MV-4-11 (cell line): ENCODE measurements around the gene TSPAN13.
"Not testable (repeated sequence)": the region's sequence is repeated elsewhere in the genome, so short reads cannot be mapped to it uniquely, and the experiment has no call there.

Source experiments
- DNase-seq: peaks from one replicate; lab custom pipeline; 2025; lab: John Stamatoyannopoulos, UW

TSPAN13 gene

DNA sequence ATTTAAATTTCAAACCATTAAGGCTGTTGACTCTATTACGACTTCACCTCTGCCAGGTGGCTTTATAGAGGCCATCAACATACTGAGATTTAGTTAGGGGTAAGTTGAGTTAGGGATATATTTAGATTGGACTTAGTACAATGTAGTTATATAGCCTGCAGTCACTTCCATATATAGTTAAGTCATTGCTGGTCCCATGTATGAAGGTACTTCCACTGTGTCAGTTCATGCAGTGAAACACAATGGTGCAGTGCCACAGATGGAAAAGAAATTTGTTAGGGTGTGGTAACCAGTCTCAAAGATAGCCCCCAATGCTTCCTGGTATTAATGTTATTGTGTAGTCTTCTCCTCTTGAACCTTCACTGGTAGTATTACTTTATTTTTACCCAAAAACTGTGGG is 12.6 kb upstream of the TSPAN13 start:
- no peak for DNase-seq

- peak; percentile 6 for DNase-seq
Observed at GRCh38 chr7:16741676-16742075, 11.9 kb upstream of the TSPAN13 start.

- DNase-seq, result no peak
Observed at GRCh38 chr7:16742547-16742946, 11.0 kb upstream of the TSPAN13 start.

DNA sequence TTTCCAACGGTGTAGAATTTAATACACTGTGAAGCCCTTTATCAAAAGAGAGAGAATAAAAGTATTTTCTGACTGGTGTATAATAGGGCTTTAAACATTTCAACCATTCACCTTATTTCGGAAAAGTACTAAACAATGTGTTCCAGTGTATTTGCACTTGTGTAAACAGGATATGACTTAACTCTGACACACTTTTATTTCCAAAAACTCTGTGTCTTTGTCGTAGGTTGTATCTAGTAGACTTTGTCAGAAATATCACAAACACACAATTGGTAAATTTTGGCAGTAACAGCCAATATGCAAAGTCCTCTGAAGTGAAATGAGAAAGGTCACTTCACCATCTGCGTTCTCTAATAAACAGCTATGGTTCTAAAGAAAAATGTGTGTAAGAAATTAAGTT is 10.3 kb upstream of the TSPAN13 start:
- no peak for DNase-seq

- DNase-seq, result peak; percentile 43
Observed at GRCh38 chr7:16744518-16745250, 8.9 kb upstream of the TSPAN13 start.

- no peak for DNase-seq
Observed at GRCh38 chr7:16745645-16746044, 7.9 kb upstream of the TSPAN13 start.

- no peak for DNase-seq
Observed at GRCh38 chr7:16747102-16747501, 6.5 kb upstream of the TSPAN13 start.

DNA sequence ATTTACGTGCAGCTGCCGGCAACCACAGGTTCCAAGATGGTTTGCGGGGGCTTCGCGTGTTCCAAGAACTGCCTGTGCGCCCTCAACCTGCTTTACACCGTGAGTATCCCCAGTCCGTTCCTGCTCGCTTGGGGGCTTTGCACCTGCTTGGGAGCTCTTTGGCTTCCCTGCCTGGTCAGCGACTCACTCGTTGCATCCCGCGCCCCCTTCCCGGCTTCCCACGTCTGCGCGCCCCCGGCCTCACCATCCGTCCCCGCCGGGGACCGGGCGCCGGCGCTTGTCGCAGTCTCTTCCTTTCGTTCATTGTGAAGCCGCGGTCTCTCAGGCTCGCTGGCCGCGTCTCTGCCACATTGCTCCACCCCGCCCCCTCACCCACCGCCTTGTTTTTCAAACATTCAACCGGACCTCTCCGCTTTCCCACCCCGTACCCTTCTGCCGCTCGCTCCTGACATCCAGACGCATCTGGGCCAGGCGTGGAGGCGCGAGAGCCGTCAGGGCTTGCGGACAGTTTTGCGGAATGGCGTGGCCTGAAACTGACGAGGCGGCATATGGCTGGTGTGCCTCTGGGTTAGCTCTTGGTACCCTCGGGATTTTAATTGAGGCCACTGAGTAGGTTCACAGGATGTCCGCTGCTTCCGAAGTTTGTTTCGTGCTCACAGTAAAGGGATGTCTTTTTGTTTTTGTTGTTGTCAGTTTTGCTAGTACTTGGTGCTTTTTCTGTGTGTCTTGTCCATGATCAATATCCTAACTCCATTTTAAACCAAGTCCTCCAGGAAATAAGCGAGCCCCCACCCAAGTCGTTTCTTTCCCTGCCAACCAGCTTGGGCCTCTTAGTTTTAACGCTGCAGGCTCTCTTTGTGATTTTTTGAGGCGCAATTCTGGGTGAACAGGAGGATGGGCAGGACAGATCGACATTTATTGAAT is 639 bp downstream of the TSPAN13 start:
- DNase-seq, result no peak

DNA sequence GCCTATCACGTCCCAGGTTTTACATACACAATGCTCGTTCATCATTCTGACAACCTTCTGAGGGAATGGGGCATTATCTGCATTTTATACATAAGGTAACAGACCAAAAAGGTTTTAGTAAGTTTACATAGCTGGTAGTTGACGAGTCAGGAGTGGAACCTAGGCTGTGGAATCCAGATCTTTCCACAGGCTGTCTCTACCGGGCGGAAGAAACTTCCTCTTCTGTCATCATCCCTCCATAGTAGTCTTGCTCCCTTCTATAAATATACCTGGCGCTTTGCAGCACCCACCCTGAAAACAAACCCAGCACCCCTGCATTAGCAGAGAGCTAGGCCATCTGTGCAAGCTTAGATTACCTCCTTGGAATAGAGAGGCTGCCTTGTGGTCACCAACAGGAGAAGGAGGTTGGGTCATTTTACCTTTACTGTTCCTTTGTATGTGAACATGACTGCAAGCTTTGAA is 1.3 kb downstream of the TSPAN13 start:
- no peak for DNase-seq

DNA sequence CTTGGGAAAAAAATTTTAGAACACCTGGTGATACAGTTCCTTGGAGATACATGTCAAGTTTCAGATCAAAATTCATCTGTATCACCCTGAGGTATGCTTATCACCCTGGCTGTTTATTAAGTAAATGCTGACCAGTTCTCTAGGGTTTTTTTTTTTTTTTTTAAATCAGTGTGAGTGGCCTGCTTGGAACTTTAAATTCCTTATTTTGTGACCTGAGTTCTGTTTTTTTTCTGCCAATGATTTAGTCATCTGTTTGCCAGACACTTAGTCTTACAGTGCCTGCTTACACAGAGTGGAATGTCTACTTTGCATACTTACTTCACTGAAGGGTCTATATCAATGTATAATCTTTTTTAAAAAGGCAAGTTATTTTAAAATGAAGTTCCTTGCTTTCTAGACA is 1.8 kb downstream of the TSPAN13 start:
- no peak for DNase-seq

DNA sequence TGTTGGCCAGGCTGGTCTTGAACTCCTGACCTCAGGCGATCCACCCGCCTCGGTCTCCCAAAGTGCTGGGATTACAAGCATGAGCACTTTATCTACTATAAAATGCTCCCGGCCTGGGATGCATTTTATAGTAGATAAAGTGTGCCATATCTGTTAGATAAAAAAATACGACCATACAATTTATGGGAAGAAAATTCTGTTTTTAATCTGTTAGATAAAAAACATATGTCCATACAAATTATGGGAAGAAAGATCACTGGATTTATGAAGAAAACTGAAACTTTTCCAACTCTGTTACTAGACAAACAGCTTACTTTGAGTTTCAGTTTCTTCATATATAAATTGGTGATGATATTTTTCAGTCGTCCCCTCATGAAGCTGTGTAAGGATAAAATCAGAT is 4.5 kb downstream of the TSPAN13 start:
- no peak for DNase-seq

GRCh38 chr7:16758631-16759611 is 5.4 kb downstream of the TSPAN13 start:
- no peak for DNase-seq

DNA sequence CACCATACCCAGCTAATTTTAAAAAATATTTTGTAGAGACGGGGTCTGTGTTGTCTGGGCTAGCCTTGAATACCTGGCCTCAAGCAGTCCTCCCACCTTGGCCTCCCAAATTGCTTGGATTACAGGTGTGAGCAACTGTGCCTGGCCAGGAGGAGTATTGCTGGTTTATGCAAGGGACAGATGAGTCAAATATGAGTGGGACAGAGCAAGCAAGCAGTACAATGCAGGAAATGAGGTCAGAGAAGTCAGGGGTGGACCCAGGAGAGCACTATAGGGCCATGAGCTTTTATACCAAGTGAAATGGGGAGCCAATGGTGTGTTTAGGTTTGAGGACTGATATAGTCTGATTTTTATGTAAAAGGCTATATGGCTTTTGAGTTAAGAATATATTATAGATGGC is 6.3 kb downstream of the TSPAN13 start:
- DNase-seq, result no peak

DNA sequence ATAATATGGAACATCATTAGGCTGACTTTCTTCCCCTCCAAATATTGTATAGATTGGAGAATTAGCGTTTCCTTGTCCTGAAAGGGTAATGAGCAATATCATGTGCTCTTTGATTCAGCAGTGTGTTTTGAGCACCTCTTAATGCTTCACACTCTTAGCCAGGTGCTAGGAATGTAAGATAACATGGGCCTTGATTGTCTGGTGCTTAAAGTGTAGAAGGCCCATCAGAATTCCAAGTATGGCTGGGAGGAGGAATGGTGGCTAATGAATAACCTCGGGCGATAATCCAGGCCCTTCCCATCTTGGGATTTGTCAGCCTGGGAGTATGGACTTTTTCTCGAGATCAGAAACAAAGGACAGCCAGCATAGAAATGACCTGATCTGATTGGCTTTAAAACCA is 8.6 kb downstream of the TSPAN13 start:
- DNase-seq, result no peak

DNA sequence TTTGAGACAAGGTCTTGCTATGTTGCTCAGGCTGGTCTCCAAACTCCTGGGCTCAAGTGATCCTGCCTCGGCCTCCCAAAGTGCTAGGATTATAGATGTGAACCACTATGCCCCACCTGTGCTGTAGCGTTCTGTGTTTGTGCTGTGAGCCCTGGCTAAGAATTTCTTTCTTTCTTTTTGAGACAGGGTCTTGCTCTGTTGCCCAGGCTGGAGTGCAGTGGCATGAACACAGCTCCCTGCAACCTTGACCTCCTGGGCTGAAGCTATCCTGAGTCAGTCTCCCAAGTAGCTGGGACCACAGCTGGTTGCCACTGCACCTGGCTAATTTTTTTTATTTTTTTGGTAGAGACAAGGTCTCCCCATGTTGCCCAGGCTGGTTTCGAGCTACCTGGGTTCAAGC is 11.4 kb downstream of the TSPAN13 start:
- DNase-seq, result no peak

- DNase-seq, result no peak
Observed at GRCh38 chr7:16765436-16765859, 11.9 kb downstream of the TSPAN13 start.

GRCh38 chr7:16769994-16770393 is 16.4 kb downstream of the TSPAN13 start:
- DNase-seq, result not testable (repeated sequence)

DNA sequence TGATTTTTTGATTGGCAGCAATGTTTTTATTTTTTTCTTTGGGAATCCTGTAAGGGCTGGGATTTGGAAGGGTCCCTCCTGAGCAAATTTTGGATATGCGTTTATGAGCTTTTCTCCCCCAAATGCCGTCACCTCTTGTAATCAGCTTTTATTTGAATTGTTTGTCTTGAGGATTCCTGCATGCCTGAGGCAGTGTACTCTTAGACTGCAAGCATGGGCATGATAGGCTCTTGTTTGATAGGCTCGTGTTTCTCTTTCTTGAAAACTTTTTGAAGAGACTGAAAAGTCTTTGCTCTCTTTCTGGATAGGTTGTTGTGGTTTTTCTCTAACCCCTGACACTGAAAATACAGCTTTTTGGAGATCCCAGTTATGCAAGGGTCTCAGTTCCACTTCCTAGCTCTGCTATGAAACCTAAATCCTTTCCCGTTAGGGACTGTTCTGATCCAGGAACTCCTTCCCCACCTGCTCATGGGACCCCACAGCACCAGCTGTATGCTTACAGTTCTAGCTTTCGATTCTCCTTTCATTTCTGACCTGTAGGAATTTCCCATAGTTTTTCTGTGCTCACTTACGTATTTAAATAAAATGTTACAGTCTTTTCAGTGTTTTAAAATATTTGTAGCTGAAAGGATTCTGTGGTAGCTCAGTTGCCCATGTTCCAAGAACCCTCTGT is 17.2 kb downstream of the TSPAN13 start:
- DNase-seq, result peak; percentile 79

DNA sequence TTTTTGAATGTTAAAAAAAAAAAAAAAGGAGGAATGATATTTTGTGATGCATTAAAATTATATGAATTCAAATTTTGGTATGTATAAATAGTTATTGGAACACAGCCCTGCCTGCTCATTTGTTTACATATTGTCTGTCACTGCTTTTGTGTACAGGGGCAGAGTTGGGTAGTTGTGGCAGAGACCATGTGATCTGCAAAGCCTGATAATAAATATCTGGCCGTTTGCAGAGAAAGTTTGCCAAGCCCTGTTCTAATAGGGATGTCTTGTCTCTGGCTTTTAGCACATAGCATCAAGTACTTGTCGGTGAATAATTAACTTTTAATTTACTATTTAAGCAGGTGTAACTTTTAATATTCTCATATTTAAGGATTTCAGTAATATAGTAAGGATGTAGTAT is 19.8 kb downstream of the TSPAN13 start:
- no peak for DNase-seq

DNA sequence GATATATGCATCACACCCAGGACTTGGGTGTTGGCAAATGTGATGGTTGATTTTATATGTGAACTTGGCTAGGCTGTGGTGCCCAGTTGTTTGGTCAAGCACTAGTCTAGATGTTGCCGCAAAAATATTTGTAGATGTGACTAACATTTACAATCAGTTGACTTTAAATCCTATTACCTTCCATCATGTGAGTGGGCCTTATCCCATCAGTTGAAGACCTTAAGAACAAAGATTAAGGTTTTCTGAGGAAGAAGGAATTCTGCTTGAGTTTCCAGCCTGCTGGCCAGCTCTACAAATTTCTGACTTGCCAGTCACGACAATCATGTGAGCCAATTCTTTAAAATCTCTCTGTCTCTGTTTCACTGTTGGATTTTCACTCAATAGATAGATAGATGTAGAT is 20.3 kb downstream of the TSPAN13 start:
- no peak for DNase-seq

DNA sequence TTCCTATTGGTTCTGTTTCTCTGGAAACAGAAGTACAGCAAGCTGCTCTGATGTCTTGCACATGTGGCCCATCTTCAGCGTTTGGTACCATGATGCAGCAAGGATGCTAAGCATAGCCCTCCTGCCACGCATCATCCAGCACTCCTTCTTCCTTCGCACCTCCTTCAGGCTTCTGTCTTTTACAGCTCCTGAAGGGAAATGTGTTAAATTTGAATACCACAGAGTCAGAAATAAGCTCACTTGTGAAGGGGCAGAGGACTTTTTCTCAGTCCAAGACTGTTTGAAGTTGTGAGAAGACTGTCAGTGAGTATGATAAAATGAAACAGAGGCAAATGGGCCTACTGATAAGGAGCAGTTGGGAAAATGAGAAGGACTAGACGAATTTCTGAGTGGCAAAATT is 20.7 kb downstream of the TSPAN13 start:
- DNase-seq, result no peak
